Measurements from ENCODE around the gene NLGN1. TPM values are rescaled to one million over a fixed set of nuclear protein-coding genes. Genes with fewer than 3 reads are reported as not detected.

Gene NLGN1
- total RNA-seq, 1 experiment from 2014 or later = not detected

DNA sequence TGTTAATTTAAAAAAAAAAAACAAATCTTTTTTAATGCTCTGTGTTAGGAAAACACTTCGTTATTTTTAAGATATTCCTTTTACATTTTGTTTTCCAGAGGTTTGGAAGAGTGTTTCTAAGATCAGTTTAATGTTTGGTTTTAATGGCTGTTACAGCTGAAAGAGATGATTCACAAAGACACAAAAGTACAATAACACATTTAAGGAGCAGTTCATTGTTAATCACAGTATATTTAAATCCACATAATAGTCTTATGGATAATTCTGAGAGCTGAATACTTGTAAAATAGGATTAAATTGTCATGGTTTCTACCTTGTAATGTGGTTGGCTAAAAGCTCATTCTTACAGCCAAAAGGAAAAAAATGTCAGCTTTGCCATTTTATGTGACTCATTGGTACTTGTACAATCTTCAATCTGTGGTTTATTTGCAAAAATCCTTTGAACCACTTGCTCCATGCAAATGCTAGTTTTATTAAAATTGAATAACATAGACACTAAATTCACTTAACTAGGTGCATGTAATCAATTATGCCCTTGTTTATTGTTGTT lies 426.4 kb downstream of the NLGN1 start:
- Histone ChIP-seq H2AFZ (ENCODE audit: low read depth, low read length, poor library complexity, severe bottlenecking) (no peak overlapping the region), H3K9me3 (ENCODE audit: control insufficient read depth in 1 of 2, insufficient read depth in 1 of 2, low read depth in 1 of 2, low read length in 2 of 2) (no peaks in the 10 kb centered on the region), H3K9ac (ENCODE audit: low read length) (no peak overlapping the region), H3K27ac (ENCODE audit: low read depth, low read length) (no peak overlapping the region), H4K20me1 (ENCODE audit: insufficient read depth) (no peaks in the 10 kb centered on the region), H3K4me2 (ENCODE audit: low read length) (no peak overlapping the region), H3K9me2 (ENCODE audit: insufficient read depth) (no peaks in the 10 kb centered on the region), H3K79me2 (ENCODE audit: insufficient read depth, low read length) (no peaks in the 10 kb centered on the region), H3K27me3 (ENCODE audit: insufficient read depth, low read length) (no peaks in the 10 kb centered on the region), H3K4me1 (ENCODE audit: control insufficient read depth in 1 of 2, insufficient read depth in 2 of 2, low read length in 2 of 2) (no peaks in the 10 kb centered on the region), H3K36me3 (ENCODE audit: control insufficient read depth in 1 of 2, insufficient read depth in 2 of 2, low read length in 2 of 2) (no peaks in the 10 kb centered on the region), H3K4me3 (replicated peaks in 1 of 2; ENCODE audit: low read depth in 1 of 2, low read length in 2 of 2) (no peak overlapping the region)
- BruUV-seq (replicated peaks) = no TSS peak
- TF ChIP-seq ELF1 (IDR thresholded peaks at IDR 0.05; ENCODE audit: borderline replicate concordance, low read depth) (no peak), JUND (IDR thresholded peaks at IDR 0.05) (no peak), RAD21 (IDR thresholded peaks at IDR 0.05; ENCODE audit: low read depth) (no peak), CBX3 (IDR thresholded peaks at IDR 0.05; ENCODE audit: low read depth) (no peak), ZNF274 (IDR thresholded peaks at IDR 0.05; ENCODE audit: low read depth, low read length) (no peak), YY1 (IDR thresholded peaks at IDR 0.05; ENCODE audit: extremely low read depth, insufficient replicate concordance, low read depth, low read length) (no peak)
- TF ChIP-seq, protein P1, sequence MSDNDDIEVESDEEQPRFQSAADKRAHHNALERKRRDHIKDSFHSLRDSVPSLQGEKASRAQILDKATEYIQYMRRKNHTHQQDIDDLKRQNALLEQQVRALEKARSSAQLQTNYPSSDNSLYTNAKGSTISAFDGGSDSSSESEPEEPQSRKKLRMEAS (IDR thresholded peaks at IDR 0.05) = no peak
- DNase-seq (ENCODE audit: low read depth, low spot score) (no peak), ATAC-seq (no peak)
- CTCF ChIA-PET = no interaction called here
- intact Hi-C loops (cut with micrococcal nuclease) = no loop called here
- POLR2A ChIA-PET = no interaction called here
- RAD21 ChIA-PET (ENCODE audit: low non-redundant PET in 1 of 2, low total read pairs in 2 of 2, uncharacterized antibody in 2 of 2, unreplicated experiment in 2 of 2) = no interaction called here

DNA sequence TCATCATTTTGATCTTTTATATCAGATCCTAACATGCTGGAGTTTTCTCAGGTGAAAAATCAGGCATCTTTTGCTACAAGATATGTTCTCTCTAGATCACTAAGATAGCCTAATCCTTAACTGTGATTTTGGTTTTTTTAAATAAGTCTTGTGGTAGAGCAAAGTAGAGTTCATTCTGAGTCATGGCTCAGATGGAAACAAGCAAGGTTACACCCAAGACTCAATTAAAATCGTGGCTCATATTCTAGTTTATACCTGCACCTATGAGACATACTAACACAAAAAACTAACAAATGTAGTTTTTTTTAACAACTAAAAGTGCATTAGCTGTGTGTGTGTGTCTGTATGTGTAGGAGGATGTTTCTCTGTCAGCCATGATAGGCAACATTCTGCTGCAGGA lies 428.2 kb downstream of the NLGN1 start:
- no peaks in the 10 kb centered on the region for H3K79me2 ChIP-seq (ENCODE audit: insufficient read depth, low read length)
- no peaks in the 10 kb centered on the region for H4K20me1 ChIP-seq (ENCODE audit: insufficient read depth)

More for the DNA sequence above, 428.2 kb downstream of the NLGN1 start:
- ChIA-PET CTCF (no interaction called here), POLR2A (no interaction called here), RAD21 (ENCODE audit: low non-redundant PET in 1 of 2, low total read pairs in 2 of 2, uncharacterized antibody in 2 of 2, unreplicated experiment in 2 of 2) (no interaction called here)
- Histone ChIP-seq H3K4me2 (ENCODE audit: low read length) (no peak overlapping the region), H3K4me3 (replicated peaks in 1 of 2; ENCODE audit: low read depth in 1 of 2, low read length in 2 of 2) (no peak overlapping the region), H3K27me3 (ENCODE audit: insufficient read depth, low read length) (no peaks in the 10 kb centered on the region), H2AFZ (ENCODE audit: low read depth, low read length, poor library complexity, severe bottlenecking) (peak overlapping the region; percentile 11), H3K9ac (ENCODE audit: low read length) (no peak overlapping the region), H3K9me3 (ENCODE audit: control insufficient read depth in 1 of 2, insufficient read depth in 1 of 2, low read depth in 1 of 2, low read length in 2 of 2) (no peaks in the 10 kb centered on the region), H3K36me3 (ENCODE audit: control insufficient read depth in 1 of 2, insufficient read depth in 2 of 2, low read length in 2 of 2) (no peaks in the 10 kb centered on the region), H3K9me2 (ENCODE audit: insufficient read depth) (no peaks in the 10 kb centered on the region), H3K27ac (ENCODE audit: low read depth, low read length) (no peak overlapping the region), H3K4me1 (ENCODE audit: control insufficient read depth in 1 of 2, insufficient read depth in 2 of 2, low read length in 2 of 2) (no peaks in the 10 kb centered on the region)
- TF ChIP-seq SRF (IDR thresholded peaks at IDR 0.05; ENCODE audit: low read depth) = no peak
- TF ChIP-seq CEBPB (IDR thresholded peaks at IDR 0.05; ENCODE audit: low read depth) = no peak
- no peak for TF ChIP-seq POLR2A (IDR thresholded peaks at IDR 0.05; ENCODE audit: borderline replicate concordance, extremely low read depth, insufficient read depth, insufficient read length)
- TF ChIP-seq CBX3 (IDR thresholded peaks at IDR 0.05; ENCODE audit: low read depth) = no peak
- TF ChIP-seq EGR1 (IDR thresholded peaks at IDR 0.05; ENCODE audit: low read depth) = no peak
- no peak for TF ChIP-seq EZH2 (IDR thresholded peaks at IDR 0.05)
- ATAC-seq = no peak
- intact Hi-C loops (cut with micrococcal nuclease) = no loop called here
- no TSS peak for BruUV-seq (replicated peaks)
- DNase-seq (ENCODE audit: low read depth, low spot score) = no peak
